WI38 (cell line): Measurements from ENCODE around the gene GFY.

Experiments
- H3K4me3 ChIP-seq: 2 replicates; pipeline ENCODE4 v1.5.1; 2011; ENCODE audit warnings: low read depth, mild to moderate bottlenecking, control low read depth, low read length
- TF ChIP-seq, protein P1 (sequence below): IDR thresholded peaks from 2 replicates; pipeline ENCODE4 v1.5.1; 2012; ENCODE audit warnings: low read depth, mild to moderate bottlenecking, control low read depth, low read length

GFY gene

DNA sequence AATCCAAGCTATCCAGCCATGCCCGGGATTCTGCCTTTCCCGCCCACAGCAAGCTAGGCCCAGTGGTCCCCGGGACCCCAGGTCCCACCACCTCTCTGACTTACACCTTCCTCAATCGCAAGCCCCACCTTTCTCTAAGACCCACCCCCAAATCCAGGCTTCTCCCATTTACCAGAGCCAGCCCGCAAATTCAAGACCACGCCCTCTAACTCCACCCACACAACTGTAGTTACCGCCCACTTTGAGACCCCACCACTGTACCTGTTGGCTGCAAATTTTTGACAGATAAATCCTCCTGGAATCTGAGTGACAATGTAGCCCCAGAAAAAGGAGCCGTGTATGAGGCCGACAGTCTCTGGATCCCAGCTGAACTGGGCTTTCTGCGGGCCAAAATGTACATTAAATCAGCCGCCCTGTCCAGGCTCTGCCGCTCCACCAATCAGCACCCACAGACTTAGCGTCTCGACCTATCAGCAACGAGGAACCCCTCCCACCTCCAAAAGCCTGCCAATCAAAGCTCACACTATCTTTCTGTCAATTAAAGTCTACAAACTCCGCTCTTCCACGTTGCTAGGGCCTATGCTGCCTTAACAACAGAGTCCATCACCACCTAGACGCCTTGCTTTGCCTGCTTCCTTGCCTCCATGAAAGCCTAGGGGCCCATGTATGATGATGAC lies 9.9 kb downstream of the GFY start:
- H3K4me3 ChIP-seq = no peak overlapping the region
- TF ChIP-seq, protein P1, sequence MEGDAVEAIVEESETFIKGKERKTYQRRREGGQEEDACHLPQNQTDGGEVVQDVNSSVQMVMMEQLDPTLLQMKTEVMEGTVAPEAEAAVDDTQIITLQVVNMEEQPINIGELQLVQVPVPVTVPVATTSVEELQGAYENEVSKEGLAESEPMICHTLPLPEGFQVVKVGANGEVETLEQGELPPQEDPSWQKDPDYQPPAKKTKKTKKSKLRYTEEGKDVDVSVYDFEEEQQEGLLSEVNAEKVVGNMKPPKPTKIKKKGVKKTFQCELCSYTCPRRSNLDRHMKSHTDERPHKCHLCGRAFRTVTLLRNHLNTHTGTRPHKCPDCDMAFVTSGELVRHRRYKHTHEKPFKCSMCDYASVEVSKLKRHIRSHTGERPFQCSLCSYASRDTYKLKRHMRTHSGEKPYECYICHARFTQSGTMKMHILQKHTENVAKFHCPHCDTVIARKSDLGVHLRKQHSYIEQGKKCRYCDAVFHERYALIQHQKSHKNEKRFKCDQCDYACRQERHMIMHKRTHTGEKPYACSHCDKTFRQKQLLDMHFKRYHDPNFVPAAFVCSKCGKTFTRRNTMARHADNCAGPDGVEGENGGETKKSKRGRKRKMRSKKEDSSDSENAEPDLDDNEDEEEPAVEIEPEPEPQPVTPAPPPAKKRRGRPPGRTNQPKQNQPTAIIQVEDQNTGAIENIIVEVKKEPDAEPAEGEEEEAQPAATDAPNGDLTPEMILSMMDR = no peak

DNA sequence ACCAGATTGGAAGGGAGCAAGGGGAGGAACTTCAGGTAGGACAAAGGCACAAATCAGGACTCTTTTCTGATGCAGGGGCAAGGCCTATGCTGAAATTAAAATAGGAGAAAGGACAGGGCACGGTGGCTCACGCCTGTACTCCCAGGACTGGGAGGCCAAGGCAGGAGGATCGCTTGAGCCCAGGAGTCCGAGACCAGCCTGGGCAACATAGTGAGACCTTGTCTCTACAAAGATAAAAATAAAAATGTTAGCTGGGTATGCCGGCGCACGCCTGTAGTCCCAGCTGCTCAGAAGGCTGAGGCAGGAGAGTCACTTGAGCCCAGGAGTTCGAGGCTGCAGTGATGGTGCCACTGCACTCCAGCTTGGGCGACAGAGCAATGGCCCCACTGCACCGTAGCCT lies 10.5 kb downstream of the GFY start:
- no peak overlapping the region for H3K4me3 ChIP-seq
- TF ChIP-seq, protein P1 = no peak

DNA sequence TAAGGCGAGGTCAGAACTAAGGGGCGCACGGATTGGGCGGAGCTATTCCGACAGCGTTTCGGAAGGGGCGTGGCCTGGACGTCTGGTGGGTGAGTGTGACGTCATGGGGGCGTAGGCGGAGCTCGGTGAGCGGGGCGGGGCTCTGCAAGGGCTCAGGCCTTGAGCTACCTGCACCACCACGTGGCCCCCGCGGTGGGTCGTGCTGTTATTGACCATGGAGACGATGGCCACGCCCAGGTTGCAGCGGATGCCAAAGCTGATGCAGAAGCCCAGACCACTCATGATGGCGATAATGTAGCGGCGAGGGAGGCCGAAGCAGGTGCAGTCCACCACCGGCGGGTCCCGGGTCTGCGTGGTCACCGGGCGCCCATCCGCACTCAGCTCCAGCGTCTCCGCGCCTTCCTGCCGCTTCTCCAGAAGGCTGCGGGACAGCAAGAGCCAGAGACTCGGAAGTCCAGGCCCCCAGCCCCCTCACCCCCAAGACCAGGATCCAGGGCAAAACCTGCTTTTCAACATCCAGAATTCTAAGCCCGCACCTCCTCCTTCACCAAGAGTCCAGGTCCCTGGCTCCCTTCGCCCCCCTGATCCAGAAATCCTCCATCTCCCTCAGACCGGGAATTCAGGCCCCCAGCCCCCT lies 11.3 kb downstream of the GFY start:
- H3K4me3 ChIP-seq = no peak overlapping the region

DNA sequence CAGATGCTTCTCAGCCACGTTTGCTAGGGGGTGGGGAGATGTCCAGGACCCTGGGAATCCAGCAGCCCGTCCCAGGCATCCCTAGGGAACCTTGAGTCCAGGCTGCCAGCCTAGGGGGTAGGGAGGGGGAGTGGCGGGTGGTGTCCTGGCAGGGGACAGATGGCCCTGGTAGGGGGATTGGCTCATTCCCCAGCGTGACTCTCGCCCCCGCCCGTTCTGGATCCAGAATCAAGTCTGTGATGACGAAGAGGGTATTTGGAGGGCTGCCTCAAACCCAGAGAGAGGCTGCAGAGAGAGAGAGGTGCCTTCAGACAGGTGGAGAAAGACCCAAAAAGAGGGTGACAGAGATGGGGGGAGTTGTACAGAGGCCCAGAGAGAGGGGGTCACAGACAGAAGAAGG lies 12.0 kb downstream of the GFY start:
- no peak overlapping the region for H3K4me3 ChIP-seq
- TF ChIP-seq, protein P1 = no peak

More for the DNA sequence above, 11.3 kb downstream of the GFY start:
- TF ChIP-seq, protein P1 = no peak

DNA sequence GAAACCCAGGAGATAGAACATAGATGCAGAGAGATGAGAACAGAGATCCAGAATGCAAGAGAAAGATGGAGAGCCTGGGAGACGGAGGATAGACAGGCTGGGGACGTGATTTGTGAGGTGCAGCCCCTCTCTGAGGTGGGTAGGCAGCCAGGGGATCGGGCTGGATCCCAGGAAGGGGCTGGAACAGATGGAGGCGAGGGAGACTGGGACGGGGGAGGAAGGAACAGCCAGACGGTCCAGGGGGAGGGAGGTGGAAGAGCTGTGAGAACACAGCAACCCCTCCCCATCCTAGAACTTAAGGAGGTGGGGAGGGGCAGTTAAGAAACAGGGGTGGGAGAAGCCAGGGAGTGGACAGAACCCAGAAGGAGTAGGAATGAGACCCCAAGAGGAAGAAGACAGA lies 13.1 kb downstream of the GFY start:
- no peak overlapping the region for H3K4me3 ChIP-seq
- TF ChIP-seq, protein P1 = no peak

DNA sequence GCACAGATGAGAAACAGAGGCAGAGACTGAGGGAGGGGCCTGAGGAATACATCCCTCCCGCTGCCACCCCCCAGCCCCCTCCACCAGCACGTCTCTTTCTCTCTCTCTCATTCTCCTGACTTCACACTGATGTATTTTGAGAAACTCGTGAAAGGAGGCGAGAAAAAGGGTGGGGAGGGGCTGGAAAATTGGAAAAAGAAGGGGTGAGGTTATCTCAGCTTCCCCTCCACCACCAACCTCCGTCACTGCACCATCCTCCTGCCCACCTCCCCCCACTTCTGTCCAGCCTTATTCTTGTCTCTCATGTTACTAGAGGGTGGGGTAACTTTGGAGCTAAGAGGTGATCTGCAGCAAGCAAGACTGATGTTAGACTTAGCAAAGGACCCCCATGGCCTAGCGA lies 14.6 kb downstream of the GFY start:
- H3K4me3 ChIP-seq = no peak overlapping the region

More for the DNA sequence above, 14.6 kb downstream of the GFY start:
- TF ChIP-seq, protein P1 = no peak
